Adrenal gland (tissue), 5 donors: Measurements from ENCODE around the gene NDUFA9.

ENCODE experiments used
- CTCF ChIP-seq, 6 experiments: fragments of 450-650 bp in 4 of 6; fragments of 200-600 bp in 2 of 6; sonication (generic) in 1 of 6; IDR thresholded peaks; 1 replicate in 5 of 6; 2 replicates in 1 of 6; pipeline versions ENCODE4 v1.5.1 to v1.8.0; 2016 to 2021; ENCODE audit warnings: antibody characterized with exemption in 6 of 6, mild to moderate bottlenecking in 2 of 6, moderate library complexity in 1 of 6
- POLR2A ChIP-seq, 2 donors: fragments of 450-650 bp; IDR thresholded peaks; one replicate each; pipeline ENCODE4 v1.6.1; 2017; ENCODE audit warnings: antibody characterized with exemption in 2 of 2, mild to moderate bottlenecking in 2 of 2, moderate library complexity in 1 of 2
- donor health status: DM: no; HTN: no; CAD: no.

- no peak for TF ChIP-seq CTCF (IDR thresholded peaks at IDR 0.05)
- TF ChIP-seq POLR2A (IDR thresholded peaks at IDR 0.05) = no peak
Measured at GRCh38 chr12:4626543-4626942, 22.4 kb upstream of the NDUFA9 start.
